ENCODE data around the gene SRPX2.
A peak's percentile ranks its signal among the peaks of the same experiment; 100 is the strongest.

Gene SRPX2, protein sequence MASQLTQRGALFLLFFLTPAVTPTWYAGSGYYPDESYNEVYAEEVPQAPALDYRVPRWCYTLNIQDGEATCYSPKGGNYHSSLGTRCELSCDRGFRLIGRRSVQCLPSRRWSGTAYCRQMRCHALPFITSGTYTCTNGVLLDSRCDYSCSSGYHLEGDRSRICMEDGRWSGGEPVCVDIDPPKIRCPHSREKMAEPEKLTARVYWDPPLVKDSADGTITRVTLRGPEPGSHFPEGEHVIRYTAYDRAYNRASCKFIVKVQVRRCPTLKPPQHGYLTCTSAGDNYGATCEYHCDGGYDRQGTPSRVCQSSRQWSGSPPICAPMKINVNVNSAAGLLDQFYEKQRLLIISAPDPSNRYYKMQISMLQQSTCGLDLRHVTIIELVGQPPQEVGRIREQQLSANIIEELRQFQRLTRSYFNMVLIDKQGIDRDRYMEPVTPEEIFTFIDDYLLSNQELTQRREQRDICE

DNA sequence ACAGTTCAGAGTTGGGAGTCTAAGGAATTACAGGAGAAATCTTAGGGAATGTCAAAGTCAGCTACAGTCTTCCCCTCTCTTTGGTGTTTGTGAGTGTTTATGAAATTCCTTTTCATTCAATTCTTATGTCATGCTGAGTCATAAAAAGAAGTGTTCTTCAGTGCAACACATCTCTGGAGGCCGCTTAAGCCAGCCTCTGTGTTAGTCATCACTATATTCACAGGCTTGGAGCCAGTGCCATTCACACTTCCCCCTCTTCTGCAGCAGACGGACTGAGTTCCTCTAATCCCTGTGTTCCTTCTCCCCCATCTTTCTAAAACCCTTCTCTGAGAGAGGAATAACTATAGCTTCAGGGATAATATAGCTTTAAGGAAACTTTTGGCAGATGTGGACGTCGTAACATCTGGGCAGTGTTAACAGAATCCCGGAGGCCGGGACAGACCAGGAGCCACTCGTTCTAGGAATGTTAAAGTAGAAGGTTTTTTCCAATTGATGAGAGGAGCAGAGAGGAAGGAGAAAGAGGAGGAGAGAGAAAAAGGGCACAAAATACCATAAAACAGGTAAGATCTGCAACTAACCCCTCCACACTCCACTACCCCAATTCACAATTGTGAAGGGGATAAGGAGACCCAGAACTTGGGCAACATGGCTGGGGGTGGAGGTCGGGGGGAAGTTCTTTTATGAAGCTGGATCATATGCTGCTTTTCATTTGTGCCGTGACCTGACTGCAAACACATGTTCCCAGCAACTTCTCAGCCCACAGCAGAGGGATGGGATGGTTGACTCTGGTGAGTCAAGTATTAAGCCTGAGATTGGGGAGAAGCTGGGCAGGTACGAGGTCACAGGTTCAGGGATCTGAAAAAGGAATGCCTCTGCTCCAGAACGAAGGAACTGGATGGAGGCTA lies at the start of gene SRPX2:
SRPX2 (plus strand) TSS at position 244 of the 905 bp plus-strand sequence. CDS start 2,124 bp downstream, outside the sequence.
- DNase-seq (ENCODE audit: low spot score), result peak; percentile 94

DNA sequence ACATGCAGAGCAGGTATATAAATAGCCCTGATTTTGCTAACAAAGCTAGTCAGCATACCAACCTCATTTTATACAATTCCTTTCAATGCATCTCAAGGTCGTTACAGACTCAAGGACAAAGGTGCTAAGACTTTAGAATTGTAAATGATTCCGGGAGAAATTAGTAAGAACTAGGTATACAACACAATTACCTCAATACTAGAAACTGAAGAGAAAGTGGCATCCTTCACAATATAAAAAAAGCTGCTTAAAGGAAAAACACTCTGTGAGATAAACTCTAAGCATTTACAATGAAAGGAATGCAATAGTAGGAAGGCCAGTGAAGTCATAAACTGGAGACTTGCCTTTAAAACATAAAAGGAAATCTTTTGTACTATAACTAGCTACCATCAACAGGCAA lies 47.4 kb upstream of the SRPX2 start:
- no peak for DNase-seq (ENCODE audit: low spot score)

DNA sequence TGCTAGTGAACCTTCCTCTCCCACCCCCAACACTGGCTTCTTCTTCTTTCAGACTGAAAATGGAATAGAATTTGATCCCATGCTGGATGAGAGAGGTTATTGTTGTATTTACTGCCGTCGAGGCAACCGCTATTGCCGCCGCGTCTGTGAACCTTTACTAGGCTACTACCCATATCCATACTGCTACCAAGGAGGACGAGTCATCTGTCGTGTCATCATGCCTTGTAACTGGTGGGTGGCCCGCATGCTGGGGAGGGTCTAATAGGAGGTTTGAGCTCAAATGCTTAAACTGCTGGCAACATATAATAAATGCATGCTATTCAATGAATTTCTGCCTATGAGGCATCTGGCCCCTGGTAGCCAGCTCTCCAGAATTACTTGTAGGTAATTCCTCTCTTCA lies 44.5 kb upstream of the SRPX2 start:
- no peak for DNase-seq (ENCODE audit: low spot score)

DNA sequence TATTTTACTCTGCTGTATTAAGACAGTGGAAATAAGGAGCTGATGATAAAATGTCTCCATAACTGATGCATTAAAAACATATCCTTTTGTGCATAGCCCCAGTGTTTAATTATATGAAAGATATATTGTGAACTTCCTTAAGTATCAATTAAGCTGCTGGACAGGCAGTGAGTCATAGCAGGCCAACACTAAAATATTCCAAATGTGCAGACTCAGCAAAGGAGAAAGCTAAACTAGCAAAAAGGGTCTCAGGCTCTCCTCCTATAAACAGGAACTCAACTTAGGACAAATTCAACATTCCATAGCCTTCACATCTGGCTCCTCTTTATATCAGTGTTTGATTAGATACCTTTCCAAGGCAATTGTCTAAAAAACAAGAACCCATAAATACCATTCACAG lies 43.7 kb upstream of the SRPX2 start:
- DNase-seq (ENCODE audit: low spot score), result no peak

DNA sequence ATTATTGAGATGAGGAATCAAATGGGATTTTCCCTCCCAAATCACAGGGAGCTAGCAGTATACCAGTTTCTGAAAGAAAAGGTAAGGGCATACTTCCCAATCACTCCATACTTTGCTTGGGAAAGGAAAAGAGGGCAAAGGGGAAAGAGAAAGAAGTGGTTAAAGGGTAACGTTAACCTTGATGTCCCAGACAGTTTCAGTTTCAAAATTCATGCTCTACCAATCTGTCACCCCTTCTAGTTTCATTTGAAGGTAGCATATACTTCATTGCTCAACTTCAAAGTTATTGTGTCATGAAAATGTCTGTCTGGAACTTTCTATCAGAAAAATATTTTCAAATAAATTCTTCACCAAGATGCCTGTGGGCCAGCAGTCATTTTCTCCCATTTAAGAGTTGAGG lies 43.2 kb upstream of the SRPX2 start:
- no peak for DNase-seq (ENCODE audit: low spot score)

DNA sequence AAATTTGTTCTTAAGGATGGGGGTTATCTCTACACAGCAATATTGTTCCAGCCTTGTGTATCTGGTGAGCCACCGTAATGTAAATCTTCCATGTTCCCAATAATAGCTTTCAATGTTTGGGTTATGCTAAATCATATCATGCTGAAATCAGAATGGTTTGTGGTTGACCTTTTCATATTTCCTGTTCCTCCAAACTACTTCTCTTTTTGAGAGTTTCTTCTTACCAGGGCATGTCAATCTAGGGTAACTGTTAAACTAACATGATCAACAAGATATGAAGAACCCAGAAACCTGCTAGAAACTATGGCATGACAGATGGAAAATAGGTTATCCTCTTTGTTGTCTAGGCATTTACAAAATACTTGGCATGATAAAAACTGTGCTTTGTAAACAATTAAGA lies 37.2 kb upstream of the SRPX2 start:
- DNase-seq (ENCODE audit: low spot score), result no peak

DNA sequence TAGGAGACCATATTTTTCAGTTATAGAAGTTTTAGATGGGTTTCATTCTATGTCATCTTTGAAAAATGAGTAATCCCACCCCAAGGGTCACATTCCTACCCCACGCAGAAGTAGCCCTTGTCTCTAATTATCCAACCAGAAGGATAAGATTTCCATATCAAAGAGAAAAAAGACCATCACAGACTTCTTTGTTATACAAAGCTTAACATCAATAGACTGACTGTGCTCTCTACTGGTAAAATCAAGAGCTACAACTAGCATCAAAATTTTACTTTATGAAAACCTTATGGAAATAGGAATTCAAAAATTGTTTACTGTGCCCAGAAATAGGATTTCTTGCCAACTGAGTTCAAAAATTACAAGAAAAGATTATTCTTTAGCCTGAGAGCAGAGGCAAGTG lies 34.4 kb upstream of the SRPX2 start:
- peak; percentile 12 for DNase-seq (ENCODE audit: low spot score)

DNA sequence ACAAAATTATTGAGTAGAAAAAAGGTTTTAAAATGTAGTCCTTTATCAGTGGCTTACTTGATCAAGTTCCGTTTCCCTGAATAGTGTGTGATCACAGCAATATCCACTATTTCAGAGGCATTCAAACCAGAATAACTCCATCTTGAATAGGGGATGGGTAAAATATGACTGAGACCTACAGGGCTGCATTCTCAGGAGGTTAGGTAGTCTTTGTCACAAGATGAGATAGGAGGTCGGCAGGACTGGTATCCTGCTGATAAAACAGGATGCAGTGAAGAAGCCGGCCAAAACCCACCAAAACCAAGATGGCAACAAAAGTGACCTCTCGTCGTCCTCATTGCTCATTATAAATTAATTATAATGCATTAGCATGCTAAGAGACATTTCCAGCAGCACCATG lies 32.0 kb upstream of the SRPX2 start:
- no peak for DNase-seq (ENCODE audit: low spot score)

DNA sequence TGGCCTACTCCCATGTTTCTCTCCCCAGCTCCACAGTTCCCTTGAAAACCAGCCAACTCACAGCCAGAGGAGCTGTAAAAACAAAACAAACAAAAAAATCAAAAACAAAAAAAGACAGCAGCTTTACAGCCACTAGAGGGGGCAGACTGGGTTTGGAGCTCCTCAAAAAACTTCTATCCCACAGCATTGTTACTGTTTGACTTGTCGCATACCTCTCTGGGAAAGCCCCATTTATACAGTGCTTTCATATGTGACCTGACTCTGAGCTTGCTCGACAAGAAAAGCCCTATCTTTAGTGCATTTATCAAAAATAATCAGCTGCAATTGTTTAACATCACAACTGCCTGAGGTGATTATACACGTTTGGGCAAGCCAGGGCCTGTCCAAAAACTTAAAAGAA lies 29.0 kb upstream of the SRPX2 start:
- DNase-seq (ENCODE audit: low spot score), result peak; percentile 72

DNA sequence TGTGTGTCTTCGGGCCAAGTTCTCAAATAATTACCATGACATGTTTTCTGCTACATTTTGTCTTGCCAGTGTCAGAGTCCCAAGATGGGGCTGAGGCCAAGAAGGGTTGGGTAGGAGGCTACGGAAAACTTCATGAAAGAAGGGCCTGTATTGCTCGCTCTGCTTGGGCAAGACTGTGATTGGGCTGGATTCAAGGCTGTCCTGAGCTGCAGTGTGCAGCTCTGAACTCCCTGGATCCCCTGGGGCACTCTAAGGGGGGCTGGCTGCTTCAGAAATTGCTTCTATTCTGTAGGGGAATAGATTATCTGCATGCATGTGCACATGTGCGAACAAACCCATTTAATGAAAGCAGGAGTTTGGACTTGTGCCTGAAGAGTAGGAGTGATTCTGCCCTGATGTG lies 21.0 kb upstream of the SRPX2 start:
- no peak for DNase-seq (ENCODE audit: low spot score)

DNA sequence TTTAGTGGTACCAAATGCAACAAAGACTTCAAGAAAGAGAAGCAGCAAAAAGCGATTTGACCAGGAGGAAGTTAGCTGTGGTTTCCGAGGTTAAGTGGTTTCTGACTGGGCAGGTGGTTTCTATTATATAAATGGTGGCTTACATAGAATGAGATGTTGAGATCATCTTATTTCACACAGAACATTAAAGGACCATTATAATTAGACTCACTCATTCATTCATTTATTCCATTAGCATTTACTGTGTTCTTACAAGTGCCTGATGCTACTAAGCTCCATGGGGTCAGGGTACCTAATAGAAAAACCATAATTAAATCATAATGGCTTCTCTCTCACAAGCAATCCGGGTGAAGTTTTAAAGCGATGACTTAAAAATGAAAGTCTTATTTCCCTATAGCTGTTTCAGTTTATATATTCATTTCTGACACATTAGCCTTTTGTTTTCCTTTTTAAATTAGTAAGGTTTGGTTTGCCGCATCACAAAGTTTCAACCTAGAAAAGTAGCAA lies 18.0 kb upstream of the SRPX2 start:
- DNase-seq (ENCODE audit: low spot score), result no peak

DNA sequence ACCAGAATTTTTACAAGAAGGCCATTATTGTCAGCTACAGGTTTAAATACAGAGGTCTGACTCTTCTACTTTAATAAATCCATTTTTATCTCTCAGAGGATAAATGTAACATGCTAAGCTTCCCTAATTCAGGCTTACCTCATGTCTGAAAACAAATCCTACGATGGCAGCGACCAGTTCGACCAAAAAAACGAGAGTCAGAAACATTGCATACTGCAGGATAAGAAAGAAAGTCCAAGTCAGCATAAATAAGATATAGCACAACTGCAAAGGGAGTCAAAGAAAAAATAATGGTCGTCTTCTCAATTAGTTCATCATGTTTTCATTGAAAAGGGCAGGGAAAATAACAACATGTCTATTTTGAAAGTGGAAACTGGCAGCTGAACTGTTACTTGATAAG lies 9.0 kb upstream of the SRPX2 start:
- no peak for DNase-seq (ENCODE audit: low spot score)

DNA sequence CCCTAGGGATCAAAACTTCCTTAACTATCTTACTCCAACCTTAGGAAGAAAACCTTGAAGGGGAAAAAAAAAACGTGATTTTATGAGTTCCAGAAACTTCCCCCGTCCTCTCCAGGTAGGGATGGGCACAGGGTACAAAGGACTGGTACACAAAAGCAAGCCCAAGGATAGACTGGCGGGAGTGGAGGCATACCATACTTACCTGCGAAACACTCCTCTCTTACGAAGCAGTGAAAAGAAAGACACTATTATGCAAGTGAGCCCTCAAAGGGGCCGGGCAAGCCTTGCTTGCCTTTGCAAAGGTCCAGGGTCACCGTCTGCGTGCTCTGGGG lies 8.0 kb upstream of the SRPX2 start:
- no peak for DNase-seq (ENCODE audit: low spot score)

DNA sequence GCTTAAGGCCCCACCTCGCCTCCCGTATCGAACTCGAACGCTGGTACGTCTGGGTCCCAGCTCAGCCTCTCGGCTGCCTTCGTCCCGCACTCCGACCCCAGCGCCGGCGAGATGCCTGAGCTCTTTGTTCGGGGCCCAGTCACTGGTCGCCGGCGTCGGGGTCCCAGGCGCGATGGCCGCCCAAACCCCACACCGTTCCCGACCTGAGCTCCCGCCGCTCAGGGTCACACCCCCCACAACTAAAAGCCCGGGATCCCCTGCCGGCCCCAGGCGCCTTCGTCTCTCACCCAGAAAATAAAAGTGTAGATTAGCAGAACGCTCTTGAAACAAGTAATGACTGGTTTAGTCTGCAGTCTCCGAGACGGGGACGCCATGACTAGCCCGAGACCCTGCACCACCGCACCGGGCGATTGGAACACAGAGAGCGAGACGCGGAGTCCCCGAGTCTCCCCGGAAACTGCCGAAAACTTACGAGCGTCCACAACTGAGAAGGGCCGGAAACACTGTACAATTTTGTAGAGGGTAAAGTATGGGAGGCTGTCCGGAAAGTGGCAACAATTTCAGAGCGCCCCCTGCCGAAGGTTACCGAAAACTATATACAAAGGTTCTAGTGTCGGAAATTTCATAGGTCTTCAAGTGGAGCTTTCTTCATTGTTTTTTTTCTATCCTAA lies 7.5 kb upstream of the SRPX2 start, which contains the start of gene TSPAN6:
TSPAN6 (minus strand) TSS at position 486 of the 671 bp plus-strand sequence; CDS start at position 374, 112 bp downstream.
- peak; percentile 90 for DNase-seq (ENCODE audit: low spot score)

DNA sequence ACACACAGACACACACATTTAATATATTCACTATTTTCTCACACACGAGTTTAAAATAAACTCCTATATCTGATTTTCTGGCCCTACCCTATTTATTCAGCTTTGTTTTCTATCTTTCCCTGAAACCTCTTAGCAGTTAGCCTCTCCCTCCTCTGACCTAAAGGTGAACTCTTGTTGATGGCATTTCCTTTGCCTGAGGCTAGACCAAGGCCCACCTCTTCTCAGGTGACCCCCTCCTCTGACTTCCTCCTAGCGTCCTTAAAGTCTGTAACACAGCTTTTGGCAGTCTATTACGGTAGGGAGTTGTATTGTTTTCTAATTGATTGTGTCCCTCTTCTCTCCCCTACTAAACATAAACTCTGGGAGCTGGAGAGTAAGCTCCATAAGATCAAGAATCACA lies 1.7 kb upstream of the SRPX2 start:
- no peak for DNase-seq (ENCODE audit: low spot score)

DNA sequence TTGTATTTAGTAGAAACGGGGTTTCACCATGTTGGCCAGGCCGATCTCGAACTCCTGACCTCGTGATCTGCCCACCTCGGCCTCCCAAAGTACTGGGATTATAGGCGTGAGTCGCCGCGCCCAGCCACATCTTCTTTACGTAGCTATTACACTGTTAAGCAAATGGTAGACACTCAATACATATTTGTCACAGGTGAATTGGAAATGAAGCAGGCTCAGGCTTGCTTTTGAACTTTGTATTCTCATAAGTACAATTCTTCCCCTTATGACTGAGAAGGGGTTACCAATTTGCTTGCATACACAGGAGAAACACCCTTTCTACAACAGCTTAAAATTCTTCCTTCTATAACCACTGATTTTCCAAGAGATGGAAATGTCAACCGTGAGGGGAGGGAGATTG lies 787 bp upstream of the SRPX2 start:
- DNase-seq (ENCODE audit: low spot score), result no peak

DNA sequence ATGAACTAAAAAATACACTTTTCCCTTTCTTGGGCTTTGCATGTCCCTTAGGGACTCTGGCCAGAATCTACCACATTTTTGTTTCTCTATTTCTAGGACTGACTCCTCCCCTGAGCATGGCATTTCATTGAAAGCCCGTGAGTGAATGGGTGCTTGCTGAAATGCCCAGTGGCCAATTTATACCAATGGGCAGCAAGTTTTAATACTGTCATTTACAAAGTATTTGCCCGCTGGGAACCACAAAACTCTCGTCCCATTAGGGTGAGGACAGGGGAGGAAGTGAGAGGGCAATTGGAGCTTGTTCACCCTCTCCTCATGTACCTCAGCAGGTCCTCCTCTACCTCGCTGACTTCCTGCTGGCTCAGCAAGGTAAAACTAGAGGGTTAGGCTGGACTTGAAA lies 1.1 kb downstream of the SRPX2 start:
- no peak for DNase-seq (ENCODE audit: low spot score)

DNA sequence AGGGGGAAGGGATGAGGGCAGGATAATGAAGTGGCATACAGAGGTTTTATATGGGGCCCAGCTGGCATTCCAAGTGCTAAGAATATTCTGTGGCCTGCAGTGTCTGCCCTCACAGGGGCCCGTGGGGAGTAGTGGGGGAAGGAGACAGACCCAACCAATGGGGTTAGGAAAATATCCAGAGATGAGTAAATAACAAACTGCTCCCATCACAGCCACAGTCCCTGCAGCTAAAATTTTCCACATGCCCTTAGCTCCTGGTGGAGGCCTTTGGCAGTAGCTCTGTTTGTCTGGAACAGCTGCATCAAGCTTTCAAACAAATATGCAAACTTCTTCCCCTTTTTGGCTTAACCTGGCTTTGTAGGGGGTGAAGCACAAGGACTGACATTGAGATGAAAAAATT lies 3.1 kb downstream of the SRPX2 start:
- no peak for DNase-seq (ENCODE audit: low spot score)

DNA sequence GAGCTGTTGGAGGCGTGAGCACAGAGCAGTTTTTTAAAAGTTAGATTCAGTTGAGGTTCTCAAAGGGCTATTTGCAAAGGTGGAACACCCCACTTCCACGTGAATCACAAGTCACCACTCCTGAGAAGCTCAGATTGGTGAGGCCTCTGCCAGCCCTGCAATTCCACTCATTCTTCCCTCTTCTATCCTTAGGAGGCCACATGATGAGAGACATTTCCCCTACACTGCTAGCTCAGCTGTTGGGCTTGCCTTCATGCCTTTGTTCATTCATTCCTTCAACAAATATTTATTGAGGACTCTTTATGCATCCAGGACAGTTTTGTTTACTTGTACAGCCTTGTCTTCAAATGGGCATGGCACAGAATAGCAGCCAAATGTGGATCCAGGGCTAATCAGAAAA lies 3.7 kb downstream of the SRPX2 start:
- DNase-seq (ENCODE audit: low spot score), result no peak

DNA sequence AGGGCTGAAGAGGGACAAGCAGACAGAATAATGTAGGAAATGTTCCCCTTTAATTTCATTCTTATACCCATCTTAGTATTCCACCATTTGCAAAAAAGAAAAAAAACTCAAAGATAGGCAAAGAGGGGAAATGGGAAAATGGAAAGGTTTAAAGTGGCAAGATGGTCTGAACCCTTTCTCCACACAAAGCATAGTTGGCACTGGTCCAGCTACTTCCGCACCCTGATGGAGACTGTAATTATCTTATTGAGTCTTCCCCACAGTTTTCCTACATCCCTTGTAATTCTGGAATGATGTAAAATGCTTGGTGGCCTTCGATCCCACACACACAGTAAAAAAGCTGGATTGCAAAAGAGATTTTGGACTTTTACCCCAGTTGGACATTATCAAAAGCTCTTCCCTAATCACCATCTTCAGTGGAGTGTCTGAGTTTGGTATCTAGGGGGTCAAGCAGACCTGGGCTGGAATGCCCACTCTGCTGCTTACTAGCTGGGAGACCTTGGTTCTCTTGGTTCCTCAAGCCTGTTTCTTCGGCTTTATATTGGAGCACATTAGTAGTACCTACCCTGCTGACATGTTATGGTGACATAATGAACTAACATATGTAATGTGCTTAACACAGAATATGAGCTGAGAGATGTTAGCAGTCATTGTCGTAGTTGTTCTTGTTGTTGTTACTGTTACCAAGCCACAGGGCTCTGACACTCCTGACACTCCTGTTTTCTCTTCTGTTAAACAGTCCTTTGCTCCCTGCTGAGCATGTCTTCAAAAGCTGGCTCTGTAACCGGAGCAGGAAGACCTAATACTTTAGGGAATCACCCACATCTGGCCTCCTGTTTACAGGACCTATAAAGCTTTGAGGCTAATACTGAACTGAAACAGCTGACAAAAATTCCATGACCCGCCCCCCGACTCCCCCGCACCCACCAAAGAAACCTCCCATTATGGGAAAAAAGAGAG lies 4.7 kb downstream of the SRPX2 start:
- no peak for DNase-seq (ENCODE audit: low spot score)

Measured in RKO (cell line).